CD8-positive, alpha-beta memory T cell (primary cell): ENCODE data around the gene SLFN14. TPM values are rescaled to one million over a fixed set of nuclear protein-coding genes. Genes with fewer than 3 reads are reported as not detected.

Experiments
- CTCF ChIA-PET: fragments of 350-600 bp; sonication (Branson Sonifier 250); formaldehyde crosslinking; loops from one replicate; lab custom pipeline; 2021; ENCODE audit warnings: antibody characterized with exemption; lab: Charles Lee
- POLR2A ChIA-PET: fragments of 350-600 bp; sonication (Branson Sonifier 250); formaldehyde crosslinking; loops from one replicate; lab custom pipeline; 2021; ENCODE audit warnings: antibody characterized with exemption; lab: Charles Lee
- DNase-seq, 5 donors: peaks; one replicate each; pipeline versions ENCODE4 v3.0.0 to v3.0.0-alpha.2; 2020 to 2022; ENCODE audit warnings: mixed read lengths in 1 of 5
- H3K27ac ChIP-seq: one replicate; pipeline ENCODE4 v1.7.0; 2013; ENCODE audit warnings: low read depth, mild to moderate bottlenecking, low read length, moderate library complexity
- H3K27me3 ChIP-seq: 2 replicates; pipeline ENCODE4 v1.7.0; 2013; ENCODE audit warnings: low read length, mild to moderate bottlenecking; ENCODE audit not compliant: insufficient read depth, poor library complexity, severe bottlenecking
- H3K36me3 ChIP-seq: 2 replicates; pipeline ENCODE4 v1.7.0; 2013; ENCODE audit warnings: mild to moderate bottlenecking, low read length, moderate library complexity; ENCODE audit not compliant: insufficient read depth
- H3K4me1 ChIP-seq: 2 replicates; pipeline ENCODE4 v1.7.0; 2013; ENCODE audit warnings: mild to moderate bottlenecking, low read length, moderate library complexity; ENCODE audit not compliant: insufficient read depth
- H3K4me3 ChIP-seq: 2 replicates; pipeline ENCODE4 v1.7.0; 2013; ENCODE audit warnings: mild to moderate bottlenecking, low read length
- H3K9me3 ChIP-seq: 2 replicates; pipeline ENCODE4 v1.7.0; 2013; ENCODE audit warnings: mild to moderate bottlenecking, low read length
- H3K27ac Mint-ChIP-seq, 8 donors: one replicate each; pipeline ENCODE4 v1.8.0; 2020 to 2021; ENCODE audit warnings: mixed read lengths in 8 of 8, mild to moderate bottlenecking in 6 of 8, inconsistent platforms in 3 of 8, moderate library complexity in 3 of 8
- H3K27me3 Mint-ChIP-seq, 2 donors: one replicate each; pipeline ENCODE4 v1.8.0; 2020 to 2021; ENCODE audit warnings: mixed read lengths in 2 of 2, mild to moderate bottlenecking in 1 of 2, moderate library complexity in 1 of 2
- H3K36me3 Mint-ChIP-seq, 3 donors: one replicate each; pipeline ENCODE4 v1.8.0; 2020 to 2021; ENCODE audit warnings: mixed read lengths in 3 of 3, inconsistent platforms in 1 of 3, mild to moderate bottlenecking in 1 of 3
- H3K4me1 Mint-ChIP-seq, 3 donors: one replicate each; pipeline ENCODE4 v1.8.0; 2020 to 2021; ENCODE audit warnings: mixed read lengths in 3 of 3, inconsistent platforms in 1 of 3, mild to moderate bottlenecking in 1 of 3
- H3K4me3 Mint-ChIP-seq, 7 donors: one replicate each; pipeline ENCODE4 v1.8.0; 2020 to 2021; ENCODE audit warnings: mixed read lengths in 7 of 7, mild to moderate bottlenecking in 6 of 7, moderate library complexity in 4 of 7, inconsistent platforms in 2 of 7
- H3K9me3 Mint-ChIP-seq, 5 donors: one replicate each; pipeline ENCODE4 v1.8.0; 2020 to 2022; ENCODE audit warnings: mixed read lengths in 5 of 5, mild to moderate bottlenecking in 3 of 5, moderate library complexity in 2 of 5, inconsistent platforms in 1 of 5
- polyA plus RNA-seq: library from polyadenylated mRNA; unstranded; fragments of 300-500 nt; fragmentation: Illumina TruSeq; gene quantifications from one replicate; pipeline ENCODE4 v1.2.3, GENCODE V29; 2021
- total RNA-seq, 2 experiments: library from RNA; stranded (reverse); gene quantifications; one replicate each; pipeline ENCODE4 v1.2.3, GENCODE V29; 2021

SLFN14 gene
- total and polyA plus RNA-seq, 3 experiments from 2014 or later, result 0.13 to 0.16 (median 0.15) TPM

- no peak for DNase-seq
- Mint-ChIP-seq H3K9me3 (no peaks in the 10 kb centered on the region), H3K4me1 (peaks cover 18 to 39% (median 26%) of the 10 kb centered on the region in 3 donors), H3K27ac (no peak overlapping the region), H3K36me3 (peaks cover 3 to 13% (median 6%) of the 10 kb centered on the region in 3 donors), H3K4me3 (no peak overlapping the region), H3K27me3 (no peaks in the 10 kb centered on the region)
- Histone ChIP-seq H3K4me3 (no peak overlapping the region), H3K9me3 (no peaks in the 10 kb centered on the region), H3K4me1 (peaks cover 14% of the 10 kb centered on the region), H3K27ac (no peak overlapping the region), H3K36me3 (no peaks in the 10 kb centered on the region), H3K27me3 (no peaks in the 10 kb centered on the region)
- CTCF ChIA-PET, result interaction anchor here (0.6 to 1.0 kb wide), 2 partner anchors 202 to 232 kb away, joined by 3 read pairs; no protein-coding TSS in a partner anchor
- POLR2A ChIA-PET, result no interaction called here
Observed at GRCh38 chr17:35545150-35545549, 15.5 kb downstream of the SLFN14 start.

GRCh38 chr17:35543856-35544255, 16.8 kb downstream of the SLFN14 start:
- POLR2A ChIA-PET, result interaction anchor here (1.5 kb wide), 1 partner anchor 35 kb away, joined by 5 read pairs; no protein-coding TSS in a partner anchor
- H3K4me3 Mint-ChIP-seq, result no peak overlapping the region
- peaks cover 30 to 50% (median 39%) of the 10 kb centered on the region in 3 donors for H3K4me1 Mint-ChIP-seq
- H3K27me3 ChIP-seq, result no peaks in the 10 kb centered on the region
- H3K9me3 Mint-ChIP-seq, result no peaks in the 10 kb centered on the region
- peak overlapping the region in 2 of 8 donors; percentile 24 to 69 for H3K27ac Mint-ChIP-seq
- peaks cover 2 to 10% (median 3%) of the 10 kb centered on the region in 3 donors for H3K36me3 Mint-ChIP-seq
- H3K9me3 ChIP-seq, result no peaks in the 10 kb centered on the region
- no peak overlapping the region for H3K27ac ChIP-seq
- no peaks in the 10 kb centered on the region for H3K36me3 ChIP-seq
- H3K4me1 ChIP-seq, result peaks cover 25% of the 10 kb centered on the region
- no peak for DNase-seq
- H3K4me3 ChIP-seq, result no peak overlapping the region
- CTCF ChIA-PET, result interaction anchor here (1.0 kb wide), 1 partner anchor 10 kb away, joined by 3 read pairs; no protein-coding TSS in a partner anchor
- no peaks in the 10 kb centered on the region for H3K27me3 Mint-ChIP-seq

- no peaks in the 10 kb centered on the region for H3K27me3 Mint-ChIP-seq
- H3K9me3 Mint-ChIP-seq, result no peaks in the 10 kb centered on the region
- CTCF ChIA-PET, result interaction anchor here (2.5 kb wide), 1 partner anchor 35 kb away, joined by 7 read pairs; the partner anchor contains the start of gene PEX12
- H3K36me3 ChIP-seq, result no peaks in the 10 kb centered on the region
- H3K4me3 ChIP-seq, result no peak overlapping the region
- H3K4me1 Mint-ChIP-seq, result peaks cover 39 to 57% (median 48%) of the 10 kb centered on the region in 3 donors
- POLR2A ChIA-PET, result interaction anchor here (0.6 to 1.6 kb wide), 3 partner anchors 13 to 281 kb away, joined by 3 to 5 read pairs (median 3); no protein-coding TSS in a partner anchor
- H3K27me3 ChIP-seq, result no peaks in the 10 kb centered on the region
- H3K4me3 Mint-ChIP-seq, result peak overlapping the region in 1 of 7 donors; percentile 8
- DNase-seq, result no peak
- peaks cover 1 to 10% (median 3%) of the 10 kb centered on the region in 3 donors for H3K36me3 Mint-ChIP-seq
- peaks cover 34% of the 10 kb centered on the region for H3K4me1 ChIP-seq
- H3K27ac Mint-ChIP-seq, result peak overlapping the region in 5 of 8 donors; percentile 15 to 84 (median 29)
- H3K27ac ChIP-seq, result no peak overlapping the region
- no peaks in the 10 kb centered on the region for H3K9me3 ChIP-seq
Observed at GRCh38 chr17:35542990-35543389, 17.6 kb downstream of the SLFN14 start.

GRCh38 chr17:35541434-35541833, 19.2 kb downstream of the SLFN14 start:
- no peaks in the 10 kb centered on the region for H3K36me3 ChIP-seq
- Mint-ChIP-seq H3K27ac (peak overlapping the region; percentile 91 to 100 (median 97)), H3K4me1 (peaks cover 43 to 52% (median 51%) of the 10 kb centered on the region in 3 donors), H3K4me3 (peak overlapping the region; percentile 85 to 95 (median 91)), H3K27me3 (no peaks in the 10 kb centered on the region), H3K9me3 (no peaks in the 10 kb centered on the region), H3K36me3 (peaks cover 1 to 24% (median 3%) of the 10 kb centered on the region in 3 donors)
- DNase-seq, result no peak
- ChIA-PET CTCF (interaction anchor here (0.6 to 13.3 kb wide), 5 partner anchors 26 to 371 kb away, joined by 3 to 167 read pairs (median 4); partner anchors contain the start of gene PEX12), POLR2A (interaction anchor here (1.6 kb wide), 1 partner anchor 11 kb away, joined by 3 read pairs; no protein-coding TSS in a partner anchor)
- peak overlapping the region; percentile 74 for H3K27ac ChIP-seq
- H3K9me3 ChIP-seq, result no peaks in the 10 kb centered on the region
- H3K4me3 ChIP-seq, result peak overlapping the region; percentile 71
- H3K27me3 ChIP-seq, result no peaks in the 10 kb centered on the region
- H3K4me1 ChIP-seq, result peaks cover 37% of the 10 kb centered on the region

GRCh38 chr17:35540589-35541404, 19.8 kb downstream of the SLFN14 start:
- ChIA-PET CTCF (interaction anchor here (1.0 to 13.3 kb wide), 4 partner anchors 38 to 370 kb away, joined by 4 to 167 read pairs (median 9); partner anchors contain the start of gene PEX12), POLR2A (interaction anchor here (2.0 kb wide), 1 partner anchor 227 kb away, joined by 22 read pairs; no protein-coding TSS in a partner anchor)
- Mint-ChIP-seq H3K27me3 (no peaks in the 10 kb centered on the region), H3K36me3 (peaks cover 1 to 28% (median 3%) of the 10 kb centered on the region in 3 donors), H3K27ac (peak overlapping the region; percentile 91 to 100 (median 97)), H3K9me3 (no peaks in the 10 kb centered on the region), H3K4me3 (peak overlapping the region; percentile 85 to 95 (median 91)), H3K4me1 (peaks cover 43 to 57% (median 51%) of the 10 kb centered on the region in 3 donors)
- Histone ChIP-seq H3K9me3 (no peaks in the 10 kb centered on the region), H3K36me3 (no peaks in the 10 kb centered on the region), H3K27ac (peak overlapping the region; percentile 74), H3K27me3 (no peaks in the 10 kb centered on the region), H3K4me3 (peak overlapping the region; percentile 71), H3K4me1 (peaks cover 37% of the 10 kb centered on the region)
- DNase-seq, result peak in 4 of 5 donors; percentile 23 to 58 (median 43)

GRCh38 chr17:35539659-35540026, 21.0 kb downstream of the SLFN14 start:
- peaks cover 39% of the 10 kb centered on the region for H3K4me1 ChIP-seq
- H3K4me3 ChIP-seq, result peak overlapping the region; percentile 71
- H3K36me3 ChIP-seq, result no peaks in the 10 kb centered on the region
- Mint-ChIP-seq H3K4me1 (peaks cover 43 to 60% (median 53%) of the 10 kb centered on the region in 3 donors), H3K4me3 (peak overlapping the region; percentile 85 to 95 (median 91)), H3K27me3 (no peaks in the 10 kb centered on the region), H3K27ac (peak overlapping the region; percentile 91 to 100 (median 97)), H3K9me3 (no peaks in the 10 kb centered on the region), H3K36me3 (peaks cover 1 to 32% (median 6%) of the 10 kb centered on the region in 3 donors)
- no peaks in the 10 kb centered on the region for H3K9me3 ChIP-seq
- ChIA-PET POLR2A (interaction anchor here (0.6 to 2.0 kb wide), 9 partner anchors 39 to 326 kb away, joined by 3 to 22 read pairs (median 5); partner anchors contain the start of genes PEX12, SLFN11 and SLFN5), CTCF (interaction anchor here (0.6 to 13.3 kb wide), 24 partner anchors 18 to 372 kb away, joined by 3 to 167 read pairs (median 6); partner anchors contain the start of genes AP2B1, PEX12, SLFN13 and SLFN5)
- H3K27me3 ChIP-seq, result no peaks in the 10 kb centered on the region
- no peak for DNase-seq
- peak overlapping the region; percentile 44 for H3K27ac ChIP-seq

- peaks cover 45% of the 10 kb centered on the region for H3K4me1 ChIP-seq
- H3K27ac Mint-ChIP-seq, result peak within 1 kb of the TSS; percentile 91 to 100 (median 94)
Observed at GRCh38 chr17:35537601-35538141, 22.9 kb downstream of the SLFN14 start, which contains the start of gene SLFN12L. Gene SLFN12L (minus strand): TSS chr17:35537678. CDS start chr17:35522364, 15,314 bp downstream.

More at GRCh38 chr17:35537601-35538141, 22.9 kb downstream of the SLFN14 start, which contains the start of gene SLFN12L:
- Histone ChIP-seq H3K9me3 (no peaks in the 10 kb centered on the region), H3K27me3 (no peaks in the 10 kb centered on the region), H3K4me3 (peak within 1 kb of the TSS; percentile 72), H3K27ac (peak within 1 kb of the TSS; percentile 55), H3K36me3 (no peaks in the 10 kb centered on the region)
- Mint-ChIP-seq H3K9me3 (no peaks in the 10 kb centered on the region), H3K4me3 (peak within 1 kb of the TSS; percentile 85 to 95 (median 91)), H3K27me3 (no peaks in the 10 kb centered on the region), H3K36me3 (peaks cover 5 to 32% (median 12%) of the 10 kb centered on the region in 3 donors), H3K4me1 (peaks cover 40 to 62% (median 52%) of the 10 kb centered on the region in 3 donors)
- CTCF ChIA-PET, result interaction anchor here (0.7 to 13.3 kb wide), 11 partner anchors 50 to 368 kb away, joined by 3 to 167 read pairs (median 8); partner anchors contain the start of genes SLFN13 and SLFN5
- POLR2A ChIA-PET, result interaction anchor here (0.6 to 4.5 kb wide), 7 partner anchors 16 to 473 kb away, joined by 6 to 27 read pairs (median 9); partner anchors contain the start of genes SLFN11 and SLFN5
- peak in 2 of 5 donors; percentile 45 to 58 for DNase-seq
